Stimulated activated naive CD8-positive, alpha-beta T cell treated with anti-CD3 and anti-CD28 coated beads, Interleukin-15, amount 100 ng/mL, for 72 hours (primary cell): ENCODE data around the gene PRRT1B.

ENCODE experiments used
- ATAC-seq: fragments of 150-1000 bp; cut with Tn5 transposase; 2 replicates; pipeline ENCODE4 v1.10.0; 2021; ENCODE audit warnings: mild to moderate bottlenecking, moderate library complexity
- DNase-seq, 2 donors: peaks; one replicate each; pipeline ENCODE4 v3.0.0; 2021 to 2022
- H3K27ac Mint-ChIP-seq, 2 donors: one replicate each; pipeline ENCODE4 v1.8.0; 2022; ENCODE audit warnings: mild to moderate bottlenecking in 2 of 2, mixed read lengths in 2 of 2, moderate library complexity in 2 of 2
- H3K27me3 Mint-ChIP-seq: one replicate; pipeline ENCODE4 v1.8.0; 2022; ENCODE audit warnings: mixed read lengths
- H3K4me1 Mint-ChIP-seq: one replicate; pipeline ENCODE4 v1.8.0; 2022; ENCODE audit warnings: mild to moderate bottlenecking, mixed read lengths
- H3K4me3 Mint-ChIP-seq, 2 donors: one replicate each; pipeline ENCODE4 v1.8.0; 2022; ENCODE audit warnings: mild to moderate bottlenecking in 2 of 2, mixed read lengths in 2 of 2, moderate library complexity in 1 of 2
- H3K9me3 Mint-ChIP-seq, 2 donors: one replicate each; pipeline ENCODE4 v1.8.0; 2022; ENCODE audit warnings: mixed read lengths in 2 of 2

Gene PRRT1B

DNA sequence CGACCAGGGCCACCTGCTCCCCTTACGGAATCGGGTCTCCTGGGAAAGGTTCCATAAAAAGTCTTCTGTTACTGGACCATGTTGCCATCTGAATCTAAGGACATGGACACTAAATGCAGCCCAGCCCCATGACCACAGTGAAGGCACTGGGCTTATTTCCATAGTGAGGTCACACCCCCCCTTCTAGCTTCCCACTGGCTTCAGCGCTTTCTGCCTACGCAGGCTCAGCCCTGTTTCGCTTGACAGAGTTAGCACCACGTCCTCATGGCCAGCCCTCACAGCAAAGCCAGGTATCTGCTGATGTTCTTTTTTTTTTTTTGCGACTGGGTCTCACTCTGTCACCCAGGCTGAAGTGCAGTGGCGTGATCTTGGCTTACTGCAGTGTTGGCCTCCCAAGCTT, 28.4 kb upstream of the PRRT1B start:
- no peak overlapping the region for H3K4me3 Mint-ChIP-seq
- ATAC-seq, result no peak
- H3K27ac Mint-ChIP-seq, result no peak overlapping the region

DNA sequence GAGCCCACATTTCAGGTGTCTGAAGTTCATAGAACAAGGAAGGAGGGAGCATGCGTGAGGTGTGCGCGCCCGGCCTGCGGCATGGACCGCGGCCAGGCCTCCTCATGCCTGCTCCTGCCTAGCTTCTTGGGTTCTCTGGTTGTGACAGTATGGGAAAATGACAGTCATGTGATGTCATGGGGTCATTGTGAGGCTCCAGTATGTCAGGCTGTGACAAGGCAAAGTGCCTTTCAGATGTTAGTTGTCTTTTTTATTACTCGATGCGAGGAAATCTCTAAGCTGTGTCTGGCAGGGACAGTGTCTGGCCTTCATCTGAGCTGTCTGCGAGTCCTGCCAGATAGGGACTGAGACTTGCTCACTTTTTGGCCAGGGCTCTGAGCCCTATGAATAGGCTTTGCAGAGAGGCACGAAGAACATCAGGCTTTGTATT, 27.5 kb upstream of the PRRT1B start:
- no peaks in the 10 kb centered on the region for H3K9me3 Mint-ChIP-seq
- ATAC-seq (no peak), DNase-seq (no peak)
- peak overlapping the region in 1 of 2 donors; percentile 12 for H3K27ac Mint-ChIP-seq
- H3K4me1 Mint-ChIP-seq, result no peaks in the 10 kb centered on the region
- H3K27me3 Mint-ChIP-seq, result no peaks in the 10 kb centered on the region
- no peak overlapping the region for H3K4me3 Mint-ChIP-seq

More for the DNA sequence above, 28.4 kb upstream of the PRRT1B start:
- H3K9me3 Mint-ChIP-seq, result no peaks in the 10 kb centered on the region
- DNase-seq, result no peak
- H3K4me1 Mint-ChIP-seq, result no peaks in the 10 kb centered on the region
- H3K27me3 Mint-ChIP-seq, result no peaks in the 10 kb centered on the region

GRCh38 chr9:131518553-131518952, 26.8 kb upstream of the PRRT1B start:
- peak overlapping the region in 1 of 2 donors; percentile 59 for H3K27ac Mint-ChIP-seq

DNA sequence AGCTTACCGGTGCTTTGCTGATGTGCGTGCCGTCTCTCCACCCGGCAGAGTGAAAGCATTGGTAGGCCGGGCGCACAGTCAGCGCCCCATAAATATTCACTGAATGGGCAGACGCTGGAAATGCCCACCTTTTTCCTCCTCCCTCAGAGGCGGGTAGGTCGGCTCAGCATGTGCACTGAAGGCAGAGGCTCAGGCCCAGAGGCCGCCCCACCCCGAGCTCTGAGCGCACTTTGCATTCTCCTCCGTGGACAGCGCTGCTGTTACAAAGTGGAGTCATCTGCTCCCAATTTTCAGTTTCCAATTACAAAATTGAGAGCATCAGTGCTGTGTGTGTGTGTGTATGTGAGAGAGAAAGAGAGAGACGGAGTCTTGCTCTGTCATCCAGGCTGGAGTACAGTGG, 24.8 kb upstream of the PRRT1B start:
- ATAC-seq, result no peak
- H3K27ac Mint-ChIP-seq, result no peak overlapping the region

More at GRCh38 chr9:131518553-131518952, 26.8 kb upstream of the PRRT1B start:
- Mint-ChIP-seq H3K27me3 (no peaks in the 10 kb centered on the region), H3K4me3 (no peak overlapping the region), H3K9me3 (no peaks in the 10 kb centered on the region), H3K4me1 (no peaks in the 10 kb centered on the region)
- DNase-seq (no peak), ATAC-seq (no peak)

GRCh38 chr9:131521203-131521602, 24.1 kb upstream of the PRRT1B start:
- H3K4me3 Mint-ChIP-seq, result no peak overlapping the region
- no peaks in the 10 kb centered on the region for H3K9me3 Mint-ChIP-seq
- H3K4me1 Mint-ChIP-seq, result peaks cover 7% of the 10 kb centered on the region
- ATAC-seq, result no peak
- peak overlapping the region in 1 of 2 donors; percentile 82 for H3K27ac Mint-ChIP-seq
- DNase-seq, result no peak
- H3K27me3 Mint-ChIP-seq, result no peaks in the 10 kb centered on the region

More for the DNA sequence above, 24.8 kb upstream of the PRRT1B start:
- H3K9me3 Mint-ChIP-seq, result no peaks in the 10 kb centered on the region
- no peak for DNase-seq
- no peak overlapping the region for H3K4me3 Mint-ChIP-seq
- H3K4me1 Mint-ChIP-seq, result peaks cover 7% of the 10 kb centered on the region
- H3K27me3 Mint-ChIP-seq, result no peaks in the 10 kb centered on the region

DNA sequence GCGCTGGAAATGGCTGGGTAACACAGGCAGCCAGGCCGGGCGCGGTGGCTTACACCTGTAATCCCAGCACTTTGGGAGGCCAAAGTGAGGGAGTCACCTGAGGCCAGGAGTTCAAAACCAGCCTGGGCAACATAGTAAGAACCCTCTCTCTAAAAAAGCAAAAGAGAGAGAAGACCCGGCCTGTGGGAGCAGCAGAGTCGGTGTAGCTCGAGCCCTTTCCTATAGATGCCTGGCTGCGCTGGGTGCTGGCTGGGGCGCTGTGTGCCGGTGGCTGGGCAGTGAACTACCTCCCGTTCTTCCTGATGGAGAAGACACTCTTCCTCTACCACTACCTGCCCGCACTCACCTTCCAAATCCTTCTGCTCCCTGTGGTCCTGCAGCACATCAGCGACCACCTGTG, 23.5 kb upstream of the PRRT1B start:
- ATAC-seq, result no peak
- Mint-ChIP-seq H3K4me3 (no peak overlapping the region), H3K27me3 (no peaks in the 10 kb centered on the region), H3K9me3 (no peaks in the 10 kb centered on the region), H3K4me1 (peaks cover 7% of the 10 kb centered on the region), H3K27ac (peak overlapping the region in 1 of 2 donors; percentile 82)
- DNase-seq, result no peak

GRCh38 chr9:131522257-131523085, 22.9 kb upstream of the PRRT1B start:
- ATAC-seq (no peak), DNase-seq (no peak)
- H3K4me1 Mint-ChIP-seq, result peaks cover 7% of the 10 kb centered on the region
- no peaks in the 10 kb centered on the region for H3K27me3 Mint-ChIP-seq
- no peaks in the 10 kb centered on the region for H3K9me3 Mint-ChIP-seq
- H3K4me3 Mint-ChIP-seq, result no peak overlapping the region
- peak overlapping the region; percentile 52 to 82 for H3K27ac Mint-ChIP-seq

GRCh38 chr9:131523086-131523388, 22.3 kb upstream of the PRRT1B start:
- Mint-ChIP-seq H3K27me3 (no peaks in the 10 kb centered on the region), H3K27ac (peak overlapping the region in 1 of 2 donors; percentile 52), H3K4me3 (no peak overlapping the region), H3K4me1 (peaks cover 8% of the 10 kb centered on the region), H3K9me3 (no peaks in the 10 kb centered on the region)
- DNase-seq (no peak), ATAC-seq (no peak)

DNA sequence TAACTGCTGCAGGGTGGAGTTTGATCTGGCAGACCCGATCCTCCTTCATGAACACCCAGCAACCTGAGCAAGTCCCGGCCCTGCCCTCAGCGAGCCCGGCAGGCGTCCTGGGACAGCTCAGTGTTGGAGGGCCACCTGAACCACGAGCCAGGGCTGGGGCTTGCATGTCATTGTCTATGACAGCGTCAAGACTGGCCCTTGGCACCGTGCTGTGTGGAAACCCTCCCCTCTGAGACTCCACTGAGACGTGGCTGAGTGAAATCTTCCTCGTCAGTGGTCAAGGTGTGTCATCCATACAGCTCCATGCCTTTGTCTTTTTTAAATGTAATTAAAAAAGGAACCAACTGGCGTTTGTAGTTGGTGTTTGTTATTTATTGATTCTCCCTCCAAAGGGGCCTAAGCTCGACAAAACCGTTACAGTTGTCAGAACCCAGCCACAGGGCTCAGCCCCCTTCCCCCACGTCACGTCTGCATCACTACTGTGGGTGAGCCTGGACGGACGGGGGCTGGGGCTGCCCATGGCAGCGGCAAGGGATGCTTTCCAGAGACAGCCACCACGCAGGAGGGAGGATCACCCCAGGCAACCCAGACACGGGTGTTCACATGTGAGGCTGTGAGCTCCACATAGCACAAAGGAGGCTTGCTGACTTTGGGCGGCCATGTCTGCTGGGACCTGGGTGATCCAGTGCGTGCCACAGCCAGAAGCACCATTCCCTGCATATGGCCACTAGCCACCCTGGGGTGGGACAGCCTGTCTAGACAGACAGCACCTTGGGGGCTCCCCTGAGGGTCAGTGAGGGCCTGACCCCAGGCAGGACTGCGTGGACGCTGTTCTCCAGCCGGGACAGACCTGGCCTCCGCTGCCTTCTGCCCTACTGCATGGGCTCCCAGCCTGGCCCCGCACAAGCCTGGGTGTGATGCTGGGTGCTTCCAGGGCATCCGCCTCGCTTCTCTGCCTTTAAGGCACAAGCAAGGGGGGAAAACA, 21.6 kb upstream of the PRRT1B start:
- Mint-ChIP-seq H3K27ac (peak overlapping the region in 1 of 2 donors; percentile 52), H3K9me3 (no peaks in the 10 kb centered on the region), H3K4me3 (no peak overlapping the region), H3K4me1 (peaks cover 15% of the 10 kb centered on the region), H3K27me3 (no peaks in the 10 kb centered on the region)
- ATAC-seq (peak; percentile 19), DNase-seq (no peak)

DNA sequence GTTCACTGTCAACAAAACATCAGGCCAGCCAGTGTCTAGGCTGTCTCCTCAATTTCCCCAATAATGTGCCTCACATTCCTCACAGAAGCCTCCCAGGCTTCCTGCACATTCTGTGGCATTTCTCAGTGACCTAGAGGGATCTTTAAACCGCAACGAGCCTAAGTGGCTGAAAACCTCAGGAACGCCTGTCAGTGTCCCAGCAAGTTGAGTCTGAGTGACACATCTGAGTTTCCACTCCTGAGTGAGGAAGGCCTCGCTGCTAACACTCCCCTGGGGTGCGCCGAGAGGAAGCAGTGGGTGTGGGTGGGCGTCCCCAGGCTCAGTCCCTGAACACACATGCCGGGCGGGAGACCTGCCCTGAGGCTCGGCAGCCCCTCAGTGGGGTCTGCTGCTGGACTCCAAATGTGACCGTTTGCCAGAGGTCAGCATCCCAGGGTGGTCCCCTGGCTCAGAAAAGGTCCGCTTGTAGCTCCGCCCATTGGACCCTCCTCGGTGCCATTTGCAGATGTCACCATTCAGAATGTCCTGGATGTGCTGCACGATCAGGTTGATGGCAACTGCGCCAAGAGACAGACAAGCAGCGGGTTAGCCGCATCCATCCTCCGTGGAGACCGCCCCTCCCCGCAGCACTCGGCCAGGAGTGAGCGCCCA, 20.5 kb upstream of the PRRT1B start:
- DNase-seq (no peak), ATAC-seq (no peak)
- H3K27ac Mint-ChIP-seq, result peak overlapping the region in 1 of 2 donors; percentile 12
- no peaks in the 10 kb centered on the region for H3K27me3 Mint-ChIP-seq
- no peak overlapping the region for H3K4me3 Mint-ChIP-seq
- peaks cover 20% of the 10 kb centered on the region for H3K4me1 Mint-ChIP-seq
- H3K9me3 Mint-ChIP-seq, result no peaks in the 10 kb centered on the region

GRCh38 chr9:131525643-131526565, 19.4 kb upstream of the PRRT1B start:
- Mint-ChIP-seq H3K4me1 (peaks cover 27% of the 10 kb centered on the region), H3K27ac (peak overlapping the region in 1 of 2 donors; percentile 57), H3K4me3 (no peak overlapping the region), H3K27me3 (no peaks in the 10 kb centered on the region), H3K9me3 (no peaks in the 10 kb centered on the region)
- no peak for ATAC-seq
- no peak for DNase-seq

GRCh38 chr9:131528186-131528585, 17.1 kb upstream of the PRRT1B start:
- H3K9me3 Mint-ChIP-seq, result no peaks in the 10 kb centered on the region
- ATAC-seq, result no peak
- DNase-seq, result no peak
- H3K27ac Mint-ChIP-seq, result no peak overlapping the region
- H3K4me3 Mint-ChIP-seq, result no peak overlapping the region
- no peaks in the 10 kb centered on the region for H3K27me3 Mint-ChIP-seq
- H3K4me1 Mint-ChIP-seq, result peaks cover 33% of the 10 kb centered on the region

GRCh38 chr9:131528886-131529505, 16.3 kb upstream of the PRRT1B start:
- Mint-ChIP-seq H3K9me3 (no peaks in the 10 kb centered on the region), H3K27me3 (no peaks in the 10 kb centered on the region), H3K27ac (no peak overlapping the region), H3K4me3 (peak overlapping the region in 1 of 2 donors; percentile 10), H3K4me1 (peaks cover 35% of the 10 kb centered on the region)
- ATAC-seq, result no peak
- DNase-seq, result no peak
